HG03175 (cell line): ENCODE results near the gene RCOR1.

Experiments
- ATAC-seq: cut with Tn5 transposase; IDR thresholded peaks from one replicate; pipeline ENCODE4 v1.9.1; 2021; ENCODE audit warnings: mild to moderate bottlenecking, moderate library complexity; ENCODE audit not compliant: unreplicated experiment

RCOR1 gene

GRCh38 chr14:102668291-102668873 is 75.9 kb downstream of the RCOR1 start:
- no peak for ATAC-seq

- no peak for ATAC-seq
Measured at GRCh38 chr14:102671410-102671809, 79.0 kb downstream of the RCOR1 start.

GRCh38 chr14:102672410-102672960 is 80.0 kb downstream of the RCOR1 start:
- no peak for ATAC-seq

GRCh38 chr14:102675396-102675795 is 82.9 kb downstream of the RCOR1 start:
- ATAC-seq: no peak

- no peak for ATAC-seq
Measured at GRCh38 chr14:102678394-102678793, 85.9 kb downstream of the RCOR1 start.

GRCh38 chr14:102683399-102684297 is 91.2 kb downstream of the RCOR1 start:
- no peak for ATAC-seq

GRCh38 chr14:102684298-102684663 is 91.8 kb downstream of the RCOR1 start:
- ATAC-seq: no peak

GRCh38 chr14:102686196-102686801 is 93.8 kb downstream of the RCOR1 start:
- ATAC-seq: no peak

- no peak for ATAC-seq
Measured at GRCh38 chr14:102688290-102688689, 95.8 kb downstream of the RCOR1 start.

GRCh38 chr14:102690509-102691286 is 98.2 kb downstream of the RCOR1 start:
- ATAC-seq: no peak

GRCh38 chr14:102691763-102692162 is 99.3 kb downstream of the RCOR1 start:
- no peak for ATAC-seq

GRCh38 chr14:102692334-102692733 is 99.9 kb downstream of the RCOR1 start:
- no peak for ATAC-seq

- no peak for ATAC-seq
Measured at GRCh38 chr14:102693006-102693755, 100.7 kb downstream of the RCOR1 start.

GRCh38 chr14:102694530-102695166 is 102.2 kb downstream of the RCOR1 start:
- no peak for ATAC-seq

- no peak for ATAC-seq
Measured at GRCh38 chr14:102695167-102695555, 102.7 kb downstream of the RCOR1 start.

- no peak for ATAC-seq
Measured at GRCh38 chr14:102696332-102696731, 103.9 kb downstream of the RCOR1 start.

- ATAC-seq: no peak
Measured at GRCh38 chr14:102696856-102697495, 104.5 kb downstream of the RCOR1 start.

GRCh38 chr14:102697501-102697900 is 105.1 kb downstream of the RCOR1 start:
- ATAC-seq: no peak

- no peak for ATAC-seq
Measured at GRCh38 chr14:102699416-102700110, 107.1 kb downstream of the RCOR1 start.
